ENCODE measurements around the gene MAPK8. TPM values are rescaled to one million over a fixed set of nuclear protein-coding genes. Genes with fewer than 3 reads are reported as not detected.

MAPK8 gene
- total RNA-seq, 1 donor from 2014 or later = 42.3 TPM

DNA sequence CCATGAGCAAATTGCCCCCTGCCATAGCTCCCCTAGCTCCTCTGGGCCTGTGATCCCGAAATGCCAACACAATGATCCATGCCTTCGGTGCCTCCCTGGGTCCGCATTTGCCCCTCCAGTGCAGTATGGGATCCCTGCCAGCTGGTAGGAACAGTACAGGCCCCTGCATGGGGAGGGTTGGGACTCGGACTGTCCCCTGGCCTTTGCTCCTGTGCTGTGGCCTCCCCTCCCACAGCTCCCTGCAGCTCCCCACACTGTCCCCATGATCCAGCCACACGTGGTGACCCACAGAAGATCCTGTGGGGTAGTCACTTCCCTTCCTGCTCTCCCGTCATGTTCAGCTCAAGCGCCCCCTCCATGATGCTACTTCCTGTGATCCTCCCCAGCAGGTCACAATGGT lies 140.3 kb downstream of the MAPK8 start:
- DNase-seq = peak; percentile 68
- no peak overlapping the region for H3K27ac ChIP-seq
- peak; percentile 51 for ATAC-seq
- no peaks in the 10 kb centered on the region for H3K27me3 ChIP-seq
- no peak overlapping the region for H3K4me3 ChIP-seq
- TF ChIP-seq, protein P1, sequence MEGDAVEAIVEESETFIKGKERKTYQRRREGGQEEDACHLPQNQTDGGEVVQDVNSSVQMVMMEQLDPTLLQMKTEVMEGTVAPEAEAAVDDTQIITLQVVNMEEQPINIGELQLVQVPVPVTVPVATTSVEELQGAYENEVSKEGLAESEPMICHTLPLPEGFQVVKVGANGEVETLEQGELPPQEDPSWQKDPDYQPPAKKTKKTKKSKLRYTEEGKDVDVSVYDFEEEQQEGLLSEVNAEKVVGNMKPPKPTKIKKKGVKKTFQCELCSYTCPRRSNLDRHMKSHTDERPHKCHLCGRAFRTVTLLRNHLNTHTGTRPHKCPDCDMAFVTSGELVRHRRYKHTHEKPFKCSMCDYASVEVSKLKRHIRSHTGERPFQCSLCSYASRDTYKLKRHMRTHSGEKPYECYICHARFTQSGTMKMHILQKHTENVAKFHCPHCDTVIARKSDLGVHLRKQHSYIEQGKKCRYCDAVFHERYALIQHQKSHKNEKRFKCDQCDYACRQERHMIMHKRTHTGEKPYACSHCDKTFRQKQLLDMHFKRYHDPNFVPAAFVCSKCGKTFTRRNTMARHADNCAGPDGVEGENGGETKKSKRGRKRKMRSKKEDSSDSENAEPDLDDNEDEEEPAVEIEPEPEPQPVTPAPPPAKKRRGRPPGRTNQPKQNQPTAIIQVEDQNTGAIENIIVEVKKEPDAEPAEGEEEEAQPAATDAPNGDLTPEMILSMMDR (IDR thresholded peaks at IDR 0.05) = no peak
- no peaks in the 10 kb centered on the region for H3K36me3 ChIP-seq
- no peaks in the 10 kb centered on the region for H3K4me1 ChIP-seq
- intact Hi-C loops (cut with DNase I) = no loop called here
- H3K9me3 ChIP-seq = no peaks in the 10 kb centered on the region

DNA sequence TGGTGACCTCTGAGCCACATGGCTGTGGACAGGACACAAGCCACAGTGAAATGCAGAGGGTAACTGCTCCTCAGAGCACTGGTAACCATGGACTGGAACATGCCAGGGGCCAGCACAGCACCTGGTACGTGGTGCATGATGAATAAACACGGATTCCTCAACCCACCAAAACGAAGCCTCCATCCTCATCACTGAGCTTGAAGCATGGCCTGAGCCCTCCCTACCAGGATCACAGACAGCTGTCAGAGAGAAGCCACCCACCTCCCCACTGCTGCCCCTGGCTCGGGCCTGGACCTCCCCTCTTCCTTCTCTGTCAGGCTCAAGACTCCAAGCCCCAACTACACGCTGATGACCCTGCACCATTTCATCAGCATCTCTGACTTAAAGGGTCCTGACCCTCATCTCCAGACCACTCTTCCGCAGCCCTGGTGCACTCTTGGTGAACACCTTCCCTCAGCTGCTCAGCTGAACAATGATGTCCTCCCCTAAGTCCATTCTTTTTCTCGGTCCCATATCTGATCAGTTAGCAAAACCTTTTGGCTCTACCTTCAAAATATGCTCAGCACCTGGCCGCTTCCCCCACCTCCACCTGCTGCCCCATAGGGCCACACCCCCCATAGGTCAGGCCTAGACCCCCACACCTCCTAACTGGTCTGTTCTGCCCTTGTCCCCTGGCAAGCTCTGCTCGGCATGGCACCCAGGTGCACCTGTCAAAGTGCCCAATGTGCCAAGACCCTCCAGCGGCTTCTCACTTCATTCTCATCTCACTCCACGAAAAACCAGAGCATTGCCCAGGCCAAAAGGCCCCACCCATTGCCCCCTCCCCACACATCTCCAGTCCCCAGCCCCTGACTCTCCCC lies 141.1 kb downstream of the MAPK8 start:
- no peaks in the 10 kb centered on the region for H3K27me3 ChIP-seq
- no peak for ATAC-seq
- no peak overlapping the region for H3K4me3 ChIP-seq
- intact Hi-C loops (cut with DNase I) = no loop called here
- TF ChIP-seq, protein P1 (IDR thresholded peaks at IDR 0.05) = no peak
- H3K27ac ChIP-seq = no peak overlapping the region
- no peaks in the 10 kb centered on the region for H3K4me1 ChIP-seq
- H3K9me3 ChIP-seq = no peaks in the 10 kb centered on the region
- no peaks in the 10 kb centered on the region for H3K36me3 ChIP-seq
- peak; percentile 47 for DNase-seq

DNA sequence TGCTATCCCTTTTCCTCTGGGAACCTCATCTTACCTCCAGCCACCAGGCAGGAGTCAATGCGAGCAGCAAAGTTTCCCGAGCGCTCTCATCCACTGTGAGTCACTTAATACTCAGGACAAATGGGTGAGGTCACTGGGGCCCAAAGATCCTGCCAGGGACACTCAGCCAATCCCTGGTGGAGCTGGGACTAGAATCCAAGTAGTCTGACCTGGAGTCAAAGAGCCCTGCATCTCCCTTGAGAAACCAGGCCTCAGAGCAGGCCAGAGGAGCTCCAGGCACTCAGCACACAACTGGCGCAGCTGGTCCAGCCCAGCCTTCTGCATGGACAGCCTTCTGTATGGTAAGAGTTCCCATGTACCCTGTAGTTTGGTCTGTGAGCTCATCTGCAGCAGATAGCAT lies 142.3 kb downstream of the MAPK8 start:
- H3K9me3 ChIP-seq = no peaks in the 10 kb centered on the region
- no peak for ATAC-seq
- H3K36me3 ChIP-seq = no peaks in the 10 kb centered on the region
- no peak for DNase-seq
- intact Hi-C loops (cut with DNase I) = no loop called here
- H3K4me1 ChIP-seq = no peaks in the 10 kb centered on the region
- no peaks in the 10 kb centered on the region for H3K27me3 ChIP-seq
- no peak overlapping the region for H3K4me3 ChIP-seq
- TF ChIP-seq, protein P1 (IDR thresholded peaks at IDR 0.05) = no peak
- no peak overlapping the region for H3K27ac ChIP-seq

DNA sequence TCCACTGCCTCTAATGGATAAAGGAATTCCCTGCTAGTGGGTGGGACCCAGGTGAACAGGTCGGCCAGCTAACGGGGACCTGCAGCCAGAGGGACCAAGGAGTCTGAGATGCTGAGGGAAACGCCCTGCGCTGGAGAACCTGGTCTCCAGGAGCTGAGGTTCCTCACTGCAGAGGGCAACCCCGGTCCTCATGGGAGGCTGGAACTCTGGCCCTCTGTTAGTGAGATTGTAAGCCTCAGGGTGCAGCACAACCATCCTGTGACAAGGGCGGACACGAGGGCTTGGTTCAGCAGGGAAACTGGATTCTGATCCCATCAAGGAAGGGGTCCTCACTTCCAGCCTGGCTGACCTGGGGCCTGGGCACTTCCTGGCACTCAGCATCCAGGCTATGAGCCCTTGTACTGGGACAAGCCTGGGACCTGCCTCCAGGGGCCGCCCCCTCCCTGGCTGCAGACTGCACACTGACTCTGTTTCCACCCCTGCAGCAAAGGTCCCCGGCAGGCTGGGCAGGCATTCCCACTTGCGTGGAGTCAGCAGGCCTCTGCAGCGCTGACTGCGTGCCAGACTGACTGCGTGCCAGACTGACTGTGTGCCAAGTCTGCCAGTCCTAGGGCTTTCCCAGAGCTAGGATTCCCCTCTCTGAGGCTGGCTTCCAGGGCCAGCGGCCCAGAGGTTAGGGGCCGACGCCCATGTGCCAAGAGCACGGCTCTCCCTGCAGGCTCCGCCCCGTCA lies 143.2 kb downstream of the MAPK8 start:
- ATAC-seq = no peak
- intact Hi-C loops (cut with DNase I) = no loop called here
- Histone ChIP-seq H3K9me3 (no peaks in the 10 kb centered on the region), H3K36me3 (no peaks in the 10 kb centered on the region), H3K4me1 (no peaks in the 10 kb centered on the region), H3K4me3 (no peak overlapping the region), H3K27ac (no peak overlapping the region), H3K27me3 (no peaks in the 10 kb centered on the region)
- peak; percentile 53 for DNase-seq
- TF ChIP-seq, protein P1 (IDR thresholded peaks at IDR 0.05) = no peak

DNA sequence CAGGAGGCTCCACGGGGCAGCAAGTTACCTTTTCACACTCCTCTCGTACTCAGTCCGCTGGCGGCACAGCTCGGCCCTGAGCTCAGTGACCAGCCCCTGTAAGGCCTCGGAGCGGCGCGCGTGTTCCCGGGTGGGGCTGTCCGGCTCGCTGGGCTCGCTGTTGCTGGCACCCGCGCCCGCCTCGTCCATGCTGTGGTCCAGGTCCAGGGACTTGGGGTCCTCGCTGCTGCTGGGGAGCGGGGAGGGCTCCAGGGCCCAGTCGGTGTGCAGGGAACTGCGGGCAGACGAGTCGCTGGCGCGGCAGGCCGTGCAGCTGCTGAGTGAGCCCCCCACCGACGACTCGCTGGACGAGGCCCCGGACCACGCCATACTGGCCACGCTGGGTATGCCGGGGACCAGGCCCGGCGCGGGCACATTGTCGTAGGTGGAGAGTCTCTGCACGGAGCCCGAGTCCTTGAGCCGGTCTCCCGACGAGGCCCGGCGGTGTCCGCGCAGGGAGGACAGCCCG lies 143.8 kb downstream of the MAPK8 start:
- Histone ChIP-seq H3K27me3 (no peaks in the 10 kb centered on the region), H3K36me3 (no peaks in the 10 kb centered on the region), H3K4me3 (no peak overlapping the region), H3K4me1 (no peaks in the 10 kb centered on the region), H3K27ac (no peak overlapping the region), H3K9me3 (no peaks in the 10 kb centered on the region)
- ATAC-seq (no peak), DNase-seq (no peak)
- TF ChIP-seq, protein P1 (IDR thresholded peaks at IDR 0.05) = no peak
- intact Hi-C loops (cut with DNase I) = no loop called here
